Left kidney (tissue), 8 donors: ENCODE results near the gene TCERG1L. TPM values are rescaled to one million over a fixed set of nuclear protein-coding genes. Genes with fewer than 3 reads are reported as not detected.
"Not testable (repeated sequence)": the region's sequence is repeated elsewhere in the genome, so short reads cannot be mapped to it uniquely, and the experiment has no call there.

Experiments
- DNase-seq: peaks from one replicate; pipeline ENCODE4 v3.0.0-alpha.2; 2013
- long read RNA-seq, 8 donors: transcript quantifications; one replicate each; lab custom pipeline, GENCODE V29; 2026
- polyA plus RNA-seq: library from polyadenylated mRNA; unstranded; fragments of 120-200 nt; gene quantifications from one replicate; pipeline ENCODE4 v1.2.1, GENCODE V29; 2013; ENCODE audit not compliant: insufficient read length

TCERG1L gene
- polyA plus RNA-seq = 1.3 TPM
- long read RNA-seq, donor 1 = 0 reads
- long read RNA-seq, donor 2, partial matches to known transcripts = 0 of 2 reads
- long read RNA-seq, donor 2, other reads (novel, unspliced or antisense) = 0 of 2 reads
- long read RNA-seq, donor 3 = 0 reads
- long read RNA-seq, donor 4 = 0 reads
- long read RNA-seq, donor 5, partial matches to known transcripts = 0 of 2 reads
- long read RNA-seq, donor 5, other reads (novel, unspliced or antisense) = 0 of 2 reads
- long read RNA-seq, donor 6 = 0 reads
- long read RNA-seq, donor 7 = 0 reads
- long read RNA-seq, donor 8 = 0 reads

GRCh38 chr10:131311661-131312477 is at the start of gene TCERG1L:
Gene TCERG1L, minus strand, starts transcription at chr10:131311721. Its CDS starts 86 bp downstream, at chr10:131311635.
- DNase-seq = peak; percentile 21

GRCh38 chr10:131358741-131359442 is 47.4 kb upstream of the TCERG1L start:
- no peak for DNase-seq

GRCh38 chr10:131356442-131356841 is 44.9 kb upstream of the TCERG1L start:
- no peak for DNase-seq

GRCh38 chr10:131355881-131356280 is 44.4 kb upstream of the TCERG1L start:
- DNase-seq = no peak

- no peak for DNase-seq
These were observed 43.5 kb upstream of the TCERG1L start for GRCh38 chr10:131355056-131355455.

- DNase-seq = peak; percentile 59
These were observed 42.9 kb upstream of the TCERG1L start for GRCh38 chr10:131354380-131354779.

GRCh38 chr10:131352765-131353290 is 41.3 kb upstream of the TCERG1L start:
- no peak for DNase-seq

- no peak for DNase-seq
These were observed 39.1 kb upstream of the TCERG1L start for GRCh38 chr10:131350660-131351059.

GRCh38 chr10:131350245-131350644 is 38.7 kb upstream of the TCERG1L start:
- DNase-seq = no peak

GRCh38 chr10:131346456-131346855 is 34.9 kb upstream of the TCERG1L start:
- no peak for DNase-seq

- no peak for DNase-seq
These were observed 34.2 kb upstream of the TCERG1L start for GRCh38 chr10:131345691-131346090.

- DNase-seq = no peak
These were observed 33.2 kb upstream of the TCERG1L start for GRCh38 chr10:131344747-131345146.

GRCh38 chr10:131337741-131338140 is 26.2 kb upstream of the TCERG1L start:
- DNase-seq = no peak

- DNase-seq = no peak
These were observed 21.3 kb upstream of the TCERG1L start for GRCh38 chr10:131332821-131333220.

GRCh38 chr10:131323880-131324279 is 12.4 kb upstream of the TCERG1L start:
- no peak for DNase-seq

- DNase-seq = no peak
These were observed 11.5 kb upstream of the TCERG1L start for GRCh38 chr10:131323025-131323424.

- not testable (repeated sequence) for DNase-seq
These were observed 11.1 kb upstream of the TCERG1L start for GRCh38 chr10:131322575-131322974.

GRCh38 chr10:131320860-131321604 is 9.5 kb upstream of the TCERG1L start:
- no peak for DNase-seq

GRCh38 chr10:131318814-131319213 is 7.3 kb upstream of the TCERG1L start:
- no peak for DNase-seq

- DNase-seq = no peak
These were observed 6.8 kb upstream of the TCERG1L start for GRCh38 chr10:131318291-131318690.

- no peak for DNase-seq
These were observed 5.0 kb upstream of the TCERG1L start for GRCh38 chr10:131316321-131317075.
